COLO668 (cell line): ENCODE results near the gene DGKB.
A peak's percentile ranks its signal among the peaks of the same experiment; 100 is the strongest.

ENCODE experiments used
- DNase-seq: peaks from one replicate; lab custom pipeline; 2025; ENCODE audit not compliant: unreplicated experiment; lab: John Stamatoyannopoulos, UW

The DGKB gene

GRCh38 chr7:14600766-14601367, 301.7 kb downstream of the DGKB start:
- DNase-seq, result no peak

- no peak for DNase-seq
These were observed 303.6 kb downstream of the DGKB start for GRCh38 chr7:14598978-14599377.

GRCh38 chr7:14596421-14596820, 306.1 kb downstream of the DGKB start:
- no peak for DNase-seq

GRCh38 chr7:14590206-14590605, 312.3 kb downstream of the DGKB start:
- no peak for DNase-seq

GRCh38 chr7:14585232-14585631, 317.3 kb downstream of the DGKB start:
- no peak for DNase-seq

GRCh38 chr7:14583518-14583917, 319.0 kb downstream of the DGKB start:
- DNase-seq, result no peak

- no peak for DNase-seq
These were observed 320.5 kb downstream of the DGKB start for GRCh38 chr7:14582010-14582409.

- no peak for DNase-seq
These were observed 322.6 kb downstream of the DGKB start for GRCh38 chr7:14579971-14580370.

- DNase-seq, result no peak
These were observed 326.0 kb downstream of the DGKB start for GRCh38 chr7:14576578-14576977.

- DNase-seq, result no peak
These were observed 331.6 kb downstream of the DGKB start for GRCh38 chr7:14570750-14571607.

GRCh38 chr7:14552060-14552459, 350.5 kb downstream of the DGKB start:
- DNase-seq, result no peak

GRCh38 chr7:14551310-14551709, 351.2 kb downstream of the DGKB start:
- no peak for DNase-seq

- DNase-seq, result no peak
These were observed 359.9 kb downstream of the DGKB start for GRCh38 chr7:14542624-14543023.

- DNase-seq, result no peak
These were observed 381.4 kb downstream of the DGKB start for GRCh38 chr7:14521183-14521582.

- no peak for DNase-seq
These were observed 392.3 kb downstream of the DGKB start for GRCh38 chr7:14510268-14510667.

GRCh38 chr7:14507617-14508016, 394.9 kb downstream of the DGKB start:
- no peak for DNase-seq

GRCh38 chr7:14505906-14506305, 396.6 kb downstream of the DGKB start:
- no peak for DNase-seq

GRCh38 chr7:14504134-14504533, 398.4 kb downstream of the DGKB start:
- DNase-seq, result peak; percentile 55

GRCh38 chr7:14503623-14504022, 398.9 kb downstream of the DGKB start:
- no peak for DNase-seq

- no peak for DNase-seq
These were observed 401.1 kb downstream of the DGKB start for GRCh38 chr7:14501436-14501835.

GRCh38 chr7:14497390-14497789, 405.2 kb downstream of the DGKB start:
- DNase-seq, result no peak

- DNase-seq, result no peak
These were observed 406.9 kb downstream of the DGKB start for GRCh38 chr7:14495633-14496032.
